Hematopoietic multipotent progenitor cell (in vitro differentiated cells): ENCODE measurements around the gene SHC2. TPM values are rescaled to one million over a fixed set of nuclear protein-coding genes. Genes with fewer than 3 reads are reported as not detected.
A peak's percentile ranks its signal among the peaks of the same experiment; 100 is the strongest.

Source experiments
- DNase-seq, 3 donors: peaks; one replicate each; pipeline ENCODE4 v3.0.0-alpha.2; 2011 to 2015; ENCODE audit warnings: low read depth in 2 of 3, low spot score in 2 of 3
- total RNA-seq: library from RNA; depleted of rRNA; stranded (reverse); fragments of >200 nt; gene quantifications from one replicate; pipeline ENCODE4 v1.2.3, GENCODE V29; 2012

The SHC2 gene
- total RNA-seq, 1 donor: under 0.01 TPM

GRCh38 chr19:449916-450315 lies 10.9 kb downstream of the SHC2 start:
- DNase-seq: no peak

GRCh38 chr19:447816-448560 lies 12.8 kb downstream of the SHC2 start:
- no peak for DNase-seq

- DNase-seq: no peak
These were observed 13.8 kb downstream of the SHC2 start for GRCh38 chr19:447064-447426.

- no peak for DNase-seq
These were observed 16.1 kb downstream of the SHC2 start for GRCh38 chr19:444677-445210.

- no peak for DNase-seq
These were observed 17.8 kb downstream of the SHC2 start for GRCh38 chr19:443005-443404.

- no peak for DNase-seq
These were observed 18.7 kb downstream of the SHC2 start for GRCh38 chr19:442085-442484.

GRCh38 chr19:441213-441836 lies 19.5 kb downstream of the SHC2 start:
- DNase-seq: peak in 1 of 3 donors; percentile 45

- no peak for DNase-seq
These were observed 20.2 kb downstream of the SHC2 start for GRCh38 chr19:440391-441212.

- DNase-seq: no peak
These were observed 21.5 kb downstream of the SHC2 start for GRCh38 chr19:439167-439900.

- no peak for DNase-seq
These were observed 22.3 kb downstream of the SHC2 start for GRCh38 chr19:438416-438958.

GRCh38 chr19:437041-437440 lies 23.8 kb downstream of the SHC2 start:
- no peak for DNase-seq

- no peak for DNase-seq
These were observed 24.4 kb downstream of the SHC2 start for GRCh38 chr19:436413-436950.

- DNase-seq: no peak
These were observed 25.0 kb downstream of the SHC2 start for GRCh38 chr19:435707-436412.

GRCh38 chr19:435056-435706 lies 25.7 kb downstream of the SHC2 start:
- no peak for DNase-seq

- no peak for DNase-seq
These were observed 26.5 kb downstream of the SHC2 start for GRCh38 chr19:434152-434960.

GRCh38 chr19:430701-431100 lies 30.1 kb downstream of the SHC2 start:
- no peak for DNase-seq

- DNase-seq: no peak
These were observed 32.7 kb downstream of the SHC2 start for GRCh38 chr19:428149-428548.

- peak in 1 of 3 donors; percentile 17 for DNase-seq
These were observed 33.2 kb downstream of the SHC2 start for GRCh38 chr19:427675-428074.
